ENCODE measurements around the gene RPA3.

RPA3 gene

GRCh38 chr7:7718492-7718891 lies at the start of gene RPA3:
RPA3 (minus strand) TSS chr7:7718607; CDS start chr7:7640418, 78,189 bp downstream.
- DNase-seq, result no peak

DNA sequence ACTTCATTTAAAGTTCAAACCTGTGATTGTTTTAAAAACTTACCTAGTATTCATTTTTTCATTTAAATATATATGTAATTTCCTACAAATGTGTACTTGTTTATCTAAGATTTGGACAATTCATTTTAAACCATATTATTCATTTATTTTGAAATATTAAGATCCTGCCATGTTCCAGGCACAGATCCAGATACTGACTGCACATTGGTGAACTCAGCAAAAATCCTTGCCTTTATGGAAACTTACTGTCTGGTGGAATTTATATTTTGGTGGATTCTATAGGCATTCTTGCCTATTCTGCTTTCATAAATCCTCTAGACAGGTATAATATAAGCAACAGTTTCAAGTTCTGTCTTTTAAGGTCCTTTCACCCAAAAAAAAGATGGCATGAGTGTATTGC lies 48.3 kb upstream of the RPA3 start:
- no peak for DNase-seq

- no peak for DNase-seq
Observed at GRCh38 chr7:7765422-7765821, 47.0 kb upstream of the RPA3 start.

DNA sequence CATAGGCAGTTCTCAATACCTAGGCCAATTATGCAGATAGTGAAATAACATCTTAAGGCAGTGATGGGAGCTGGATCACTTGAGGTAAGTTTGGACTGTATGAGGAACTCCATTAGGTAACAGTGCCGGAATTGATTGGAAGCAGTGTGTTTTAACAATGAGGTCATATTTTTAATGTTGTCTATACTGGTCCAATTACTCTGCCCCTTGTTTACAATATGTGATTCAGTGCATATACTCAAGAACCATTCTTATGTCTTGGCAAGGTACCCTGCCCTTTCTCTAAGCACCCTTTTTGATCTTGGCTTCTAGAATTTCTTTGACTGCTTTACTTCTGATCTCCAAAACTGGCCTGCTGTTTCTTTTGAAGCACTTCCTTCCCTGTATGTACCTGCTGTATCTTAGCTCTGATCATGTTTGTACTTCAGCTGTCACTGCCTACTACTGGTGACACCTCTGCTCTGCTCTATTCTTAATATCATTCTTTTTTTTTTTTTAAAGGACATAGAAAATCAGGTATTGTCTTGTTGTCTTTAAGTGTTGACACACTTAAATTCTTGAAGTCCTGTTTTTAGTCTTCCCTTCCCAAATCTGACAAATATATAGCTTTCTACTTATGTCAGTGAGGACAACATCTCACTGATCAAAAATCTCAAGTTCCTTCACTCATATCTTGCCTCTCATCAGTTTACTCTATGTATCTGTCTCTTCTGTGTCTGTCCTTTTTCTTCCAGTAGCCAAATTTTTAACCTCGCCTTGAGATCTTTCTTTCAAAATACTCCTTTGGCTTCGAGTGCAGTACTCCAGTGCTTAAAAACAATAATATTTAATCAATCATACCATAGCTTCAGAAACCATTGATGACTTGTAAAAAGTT lies 46.4 kb upstream of the RPA3 start:
- DNase-seq, result no peak

- DNase-seq, result peak; percentile 70
Observed at GRCh38 chr7:7761974-7762779, 43.8 kb upstream of the RPA3 start.

GRCh38 chr7:7761340-7761973 lies 43.0 kb upstream of the RPA3 start:
- peak; percentile 75 for DNase-seq

GRCh38 chr7:7757576-7757975 lies 39.2 kb upstream of the RPA3 start:
- DNase-seq, result no peak

DNA sequence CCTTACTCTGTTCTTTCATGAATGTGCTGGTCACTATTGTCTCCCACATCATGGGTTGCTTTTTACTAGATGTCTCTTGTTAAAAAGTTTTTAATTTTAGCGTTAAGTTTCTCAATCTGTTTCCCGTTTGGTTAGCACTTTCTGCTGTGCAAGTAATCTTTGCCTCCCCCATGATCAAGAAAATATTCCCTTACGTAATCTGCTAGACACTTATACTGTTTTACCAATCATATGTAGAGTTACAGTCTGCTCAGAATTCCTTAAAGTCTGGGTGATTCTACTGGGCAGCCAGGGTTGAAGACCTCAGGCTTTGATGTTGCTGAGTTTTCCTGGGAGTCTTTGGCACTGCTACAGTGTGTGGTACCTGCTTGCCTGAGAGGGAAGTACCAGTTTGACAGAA lies 38.2 kb upstream of the RPA3 start:
- no peak for DNase-seq

DNA sequence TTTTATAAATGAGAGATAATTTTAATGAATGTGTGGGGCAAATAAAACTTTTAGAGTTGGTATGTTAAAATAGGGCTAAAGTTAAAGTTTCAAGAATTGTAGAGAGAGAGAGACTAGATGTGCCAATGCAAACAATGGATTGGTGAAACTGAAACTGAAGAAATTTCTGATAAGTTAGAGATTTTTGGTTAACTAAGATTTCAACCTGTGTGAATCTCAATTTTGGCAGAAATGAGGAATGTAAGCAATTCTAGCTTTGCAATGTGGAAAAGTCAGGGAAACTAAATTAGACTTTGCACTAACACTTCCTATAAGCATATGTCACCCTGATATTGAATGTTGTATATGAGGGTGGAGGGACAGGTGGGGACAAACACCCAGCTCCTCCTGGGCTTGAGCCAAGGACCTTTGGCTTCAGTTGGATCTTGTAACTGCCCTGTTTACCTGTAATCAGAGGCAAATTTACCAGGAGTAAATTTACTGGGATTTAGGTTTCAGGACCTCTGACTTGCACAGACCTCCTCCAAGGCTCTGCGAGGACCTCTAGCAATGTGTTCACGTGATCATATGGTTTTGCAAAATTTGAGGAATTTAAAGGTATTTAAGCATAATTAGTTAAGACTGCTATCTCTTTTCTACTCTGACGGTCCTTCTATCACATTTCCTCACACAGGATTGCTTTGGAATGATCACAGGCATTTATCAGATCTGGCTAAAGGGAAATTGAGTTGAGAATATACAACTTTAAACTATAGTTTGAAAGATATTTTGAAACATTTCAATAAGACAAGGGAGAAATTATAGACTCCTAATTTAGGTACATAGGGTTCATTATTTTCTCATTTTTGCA lies 33.1 kb upstream of the RPA3 start:
- DNase-seq, result no peak

DNA sequence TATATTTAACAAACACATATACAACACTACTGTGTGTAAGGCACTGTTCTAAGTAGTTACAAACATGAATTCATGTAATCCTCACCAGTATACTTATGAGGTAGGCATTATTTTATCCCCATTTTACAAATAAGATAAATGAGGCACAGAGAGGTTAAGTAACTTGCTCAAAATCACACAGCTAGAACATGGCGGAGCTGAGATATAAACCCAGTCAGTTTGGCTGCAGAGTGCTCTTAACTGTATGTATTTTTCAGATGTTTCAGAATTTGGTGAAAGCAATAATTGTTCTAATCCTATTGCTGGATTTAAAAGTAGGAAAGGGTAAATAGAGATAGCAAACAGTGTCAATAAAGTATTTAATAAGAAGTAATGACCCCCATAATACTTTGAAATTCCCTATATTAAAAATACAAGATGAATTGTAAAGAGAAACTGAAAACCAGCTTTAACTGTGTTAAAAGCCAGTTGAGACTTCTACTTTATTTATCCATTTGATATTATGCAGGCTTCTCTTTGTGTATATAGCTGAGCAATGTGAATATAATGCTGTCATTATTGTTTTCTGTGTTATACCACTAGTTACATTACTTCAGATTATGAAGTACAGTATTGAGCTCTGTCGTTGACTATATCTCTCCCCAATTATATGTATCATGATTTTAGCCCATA lies 32.3 kb upstream of the RPA3 start:
- DNase-seq, result no peak

DNA sequence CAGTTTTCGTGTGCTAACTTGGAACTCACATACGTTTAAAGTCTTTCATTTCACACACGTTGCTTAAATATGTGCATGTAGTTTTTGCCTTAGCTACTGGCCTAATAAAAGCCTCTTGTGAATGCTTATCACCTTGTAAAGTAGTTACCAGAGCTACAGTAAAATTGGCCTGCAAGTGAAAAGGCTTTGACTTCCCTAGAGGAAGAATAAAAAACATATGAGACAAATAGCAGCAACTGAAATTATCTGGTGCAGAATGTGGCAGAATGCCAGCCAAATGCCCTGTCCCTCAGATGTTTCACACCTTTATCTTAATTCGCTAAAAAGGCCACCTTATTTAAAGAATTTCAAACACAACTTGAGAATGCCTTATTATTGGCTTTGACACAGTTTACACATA lies 28.1 kb upstream of the RPA3 start:
- no peak for DNase-seq

DNA sequence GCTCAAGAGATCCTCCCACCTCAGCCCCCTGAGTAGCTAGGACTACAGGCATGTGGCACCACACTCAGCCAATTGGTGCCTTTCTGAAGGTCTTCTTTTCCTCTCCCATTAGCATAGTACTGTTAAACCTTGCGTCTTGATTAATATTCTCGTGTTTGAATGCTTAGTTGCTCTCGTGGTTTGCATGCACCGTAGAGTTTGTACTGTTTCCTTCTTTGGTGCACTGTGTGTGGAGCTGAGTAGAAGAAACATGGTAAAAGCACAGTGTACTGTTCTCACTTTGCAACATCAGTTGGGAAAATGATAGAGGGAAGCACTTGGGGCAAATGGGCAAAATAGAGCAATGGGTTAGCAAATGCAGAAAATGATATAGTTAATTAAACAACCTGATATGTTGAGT lies 27.6 kb upstream of the RPA3 start:
- no peak for DNase-seq

GRCh38 chr7:7745258-7745657 lies 26.9 kb upstream of the RPA3 start:
- DNase-seq, result no peak

- DNase-seq, result no peak
Observed at GRCh38 chr7:7742223-7742622, 23.8 kb upstream of the RPA3 start.

DNA sequence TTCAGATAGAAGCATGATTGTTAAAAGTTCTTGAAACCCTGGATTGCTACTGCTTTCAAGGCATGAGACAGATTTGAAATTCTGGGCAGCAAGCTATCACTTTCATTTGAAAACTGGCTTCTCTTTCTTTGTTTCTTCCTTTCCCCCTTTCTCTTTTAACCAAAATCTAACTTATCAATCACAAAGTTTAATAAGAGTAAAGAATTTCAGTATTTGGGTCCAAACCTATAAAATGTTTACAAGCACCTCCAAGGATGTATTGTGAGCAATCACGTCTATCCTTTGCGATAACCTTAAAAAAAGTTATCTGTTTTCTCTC lies 21.6 kb upstream of the RPA3 start:
- no peak for DNase-seq

DNA sequence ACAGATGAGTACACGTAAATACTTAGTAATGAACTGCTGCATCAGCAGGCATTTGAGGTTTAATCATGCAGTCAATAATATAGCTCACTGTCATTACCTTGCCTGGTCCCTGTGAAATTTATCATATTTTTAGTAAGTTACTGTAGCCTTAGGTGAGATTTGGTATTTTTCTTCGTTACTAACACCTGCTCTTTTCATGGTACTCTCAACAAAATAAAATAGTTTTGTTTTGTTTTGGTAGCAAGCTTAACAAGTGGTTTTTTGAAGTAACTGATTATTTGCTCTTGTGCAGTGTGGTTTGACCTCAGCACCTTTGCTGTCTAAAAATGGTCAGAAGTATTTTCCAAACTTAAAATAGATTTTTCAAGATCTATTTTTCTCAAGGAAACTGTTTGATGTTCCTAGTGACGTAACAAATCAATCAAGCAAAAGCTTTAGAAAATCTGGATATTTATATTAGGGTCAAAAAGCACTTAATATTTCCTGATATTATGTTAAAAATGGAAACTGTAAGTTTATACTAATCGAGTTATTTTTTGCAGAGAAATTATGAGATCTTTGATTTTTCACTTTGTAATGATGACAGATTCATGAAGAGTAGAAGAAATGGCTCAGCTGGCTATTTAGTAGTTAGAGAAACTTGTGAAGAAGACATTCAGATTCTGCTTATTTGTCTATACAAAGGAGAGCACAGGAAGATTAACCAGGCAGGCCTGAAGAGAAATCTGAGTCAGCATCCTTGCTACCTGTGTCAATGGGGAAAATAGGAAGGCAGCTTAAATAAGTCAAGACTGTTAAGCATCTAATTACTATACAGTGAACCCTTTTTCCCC lies 21.0 kb upstream of the RPA3 start:
- no peak for DNase-seq

GRCh38 chr7:7738622-7739021 lies 20.2 kb upstream of the RPA3 start:
- DNase-seq, result no peak

DNA sequence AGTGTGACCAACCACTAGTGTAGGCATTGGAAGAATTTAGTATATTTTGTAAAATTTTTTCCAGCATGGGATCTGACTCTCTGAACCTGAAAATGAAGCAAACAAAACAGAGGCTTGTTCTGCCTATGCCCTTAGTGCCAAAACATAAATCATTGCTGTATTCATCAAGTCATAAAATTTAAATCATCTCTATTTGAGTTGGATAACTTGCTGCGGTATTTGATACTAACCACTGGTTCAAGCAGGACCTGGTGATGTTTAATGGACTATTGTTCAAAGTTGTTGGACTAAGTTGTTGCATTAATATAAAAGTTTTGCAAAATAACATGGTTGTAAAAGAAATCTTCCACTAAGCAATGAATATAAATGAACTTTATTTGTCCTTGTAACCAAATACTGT lies 19.8 kb upstream of the RPA3 start:
- no peak for DNase-seq

- DNase-seq, result no peak
Observed at GRCh38 chr7:7737674-7738073, 19.3 kb upstream of the RPA3 start.

- DNase-seq, result no peak
Observed at GRCh38 chr7:7736671-7737070, 18.3 kb upstream of the RPA3 start.

DNA sequence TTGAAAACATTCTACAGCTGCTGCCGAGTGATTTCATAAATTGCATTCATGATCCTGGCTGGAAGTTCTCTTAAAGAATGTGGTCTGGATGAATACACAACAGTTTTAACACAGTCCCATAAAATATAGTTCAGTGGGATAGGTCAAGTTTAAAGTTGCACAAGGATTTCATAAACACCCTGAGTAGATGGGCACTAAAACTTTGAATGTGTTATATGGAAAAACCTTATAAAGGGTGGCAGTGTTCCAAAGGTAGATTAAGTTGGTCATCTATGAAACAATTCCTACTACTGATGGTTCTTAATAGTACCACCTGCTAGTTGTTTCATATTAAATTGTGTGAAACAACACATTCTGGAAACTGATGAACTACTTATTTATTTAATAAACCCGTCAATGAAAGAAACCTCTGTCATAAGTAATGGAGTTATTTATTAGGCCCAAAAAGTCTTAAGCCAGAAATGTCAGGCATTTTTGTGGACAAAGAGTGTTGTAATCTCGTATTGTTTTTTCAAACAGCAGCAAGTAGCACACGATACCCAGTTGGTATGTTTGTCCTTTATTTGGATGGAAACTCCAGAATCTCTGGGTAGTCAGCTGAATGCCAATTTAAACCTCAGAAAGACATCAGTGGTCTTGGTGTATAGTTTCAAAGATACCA lies 14.3 kb upstream of the RPA3 start:
- DNase-seq, result no peak

Data from inflammatory macrophage treated with lipopolysaccharide for 4 hours (primary cell).